ENCODE measurements around the gene MEGF8.
"Not testable (repeated sequence)": the region's sequence is repeated elsewhere in the genome, so short reads cannot be mapped to it uniquely, and the experiment has no call there.

MEGF8 gene

DNA sequence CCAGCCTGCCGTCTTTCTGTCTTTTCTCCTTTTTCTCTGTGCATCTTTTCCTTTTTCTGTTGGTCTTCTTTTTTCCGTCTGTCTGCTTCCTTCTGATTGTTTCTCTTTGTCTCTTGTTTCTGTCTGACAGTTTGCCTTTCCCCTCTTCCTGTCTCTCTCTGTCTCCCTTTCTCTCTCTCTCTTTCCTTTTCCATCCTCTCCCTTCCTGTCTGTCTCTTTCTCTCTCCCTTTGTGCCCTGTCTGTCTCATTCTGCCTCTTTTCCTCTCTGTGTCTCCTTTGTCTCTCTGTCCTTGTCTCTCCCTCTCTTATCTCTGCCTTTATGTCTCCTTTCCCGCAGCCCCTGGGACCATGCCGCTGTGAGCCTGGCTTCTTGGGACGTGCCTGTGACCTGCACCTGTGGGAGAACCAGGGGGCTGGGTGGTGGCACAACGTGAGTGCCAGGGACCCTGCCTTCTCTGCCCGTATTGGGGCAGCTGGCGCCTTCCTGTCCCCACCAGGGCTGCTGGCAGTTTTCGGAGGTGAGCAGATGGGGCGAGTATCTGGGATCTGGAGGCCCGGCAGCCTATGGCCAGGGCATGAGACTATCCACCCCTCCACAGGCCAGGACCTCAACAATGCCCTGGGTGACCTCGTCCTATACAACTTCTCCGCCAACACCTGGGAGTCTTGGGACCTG is 9.4 kb downstream of the MEGF8 start:
- 95% methylated on average over 13 of the region's 13 CpGs for WGBS
- Histone ChIP-seq H3K36me3 (ENCODE audit: insufficient read depth, low read length) (peaks cover 15% of the 10 kb centered on the region), H3K4me1 (ENCODE audit: insufficient read depth, low read length) (no peaks in the 10 kb centered on the region), H3K9ac (ENCODE audit: low read depth, low read length) (no peak overlapping the region), H3K9me3 (ENCODE audit: insufficient read depth, low read depth, low read length) (no peaks in the 10 kb centered on the region), H3K27me3 (ENCODE audit: insufficient read depth, low read length) (no peaks in the 10 kb centered on the region), H3K4me3 (ENCODE audit: low read length) (no peak overlapping the region), H3K27ac (ENCODE audit: low read depth, low read length) (no peak overlapping the region)

DNA sequence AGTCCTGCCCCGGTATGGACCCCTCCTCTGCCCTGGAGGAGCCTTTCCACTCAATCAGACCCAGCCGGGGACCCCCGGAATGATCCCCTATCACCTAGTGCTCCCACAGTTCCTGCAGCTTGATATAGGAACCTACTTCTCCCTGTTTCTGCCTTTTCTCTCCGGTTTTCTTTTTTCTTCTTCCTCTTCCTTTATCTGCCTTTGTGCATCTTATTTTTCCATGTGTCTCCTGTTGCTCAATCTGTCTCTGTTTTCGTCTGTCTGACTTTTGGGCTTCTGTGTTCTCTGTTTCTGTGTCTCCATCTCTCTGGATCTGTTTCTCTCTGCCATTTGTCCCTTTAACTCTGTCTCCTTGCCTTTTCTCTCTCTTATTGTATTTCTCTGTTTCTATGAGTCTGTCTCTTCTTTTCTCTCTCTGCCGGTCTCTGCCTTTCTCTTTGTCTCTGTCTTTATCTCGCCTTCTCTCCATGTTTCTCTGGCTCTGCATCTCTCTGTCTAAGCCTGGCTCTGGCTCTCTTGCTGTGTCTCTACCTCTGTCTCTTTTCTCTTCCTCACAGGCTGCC is 10.0 kb downstream of the MEGF8 start:
- 94% methylated on average over 7 of the region's 7 CpGs for WGBS
- peaks cover 15% of the 10 kb centered on the region for H3K36me3 ChIP-seq (ENCODE audit: insufficient read depth, low read length)
- no peaks in the 10 kb centered on the region for H3K27me3 ChIP-seq (ENCODE audit: insufficient read depth, low read length)
- no peak overlapping the region for H3K27ac ChIP-seq (ENCODE audit: low read depth, low read length)
- H3K4me3 ChIP-seq (ENCODE audit: low read length) = no peak overlapping the region
- no peaks in the 10 kb centered on the region for H3K4me1 ChIP-seq (ENCODE audit: insufficient read depth, low read length)
- H3K9ac ChIP-seq (ENCODE audit: low read depth, low read length) = no peak overlapping the region
- H3K9me3 ChIP-seq (ENCODE audit: insufficient read depth, low read depth, low read length) = no peaks in the 10 kb centered on the region

GRCh38 chr19:42335971-42336370 is 10.5 kb downstream of the MEGF8 start:
- Histone ChIP-seq H3K27me3 (ENCODE audit: insufficient read depth, low read length) (no peaks in the 10 kb centered on the region), H3K36me3 (ENCODE audit: insufficient read depth, low read length) (peaks cover 15% of the 10 kb centered on the region), H3K9me3 (ENCODE audit: insufficient read depth, low read depth, low read length) (no peaks in the 10 kb centered on the region), H3K27ac (ENCODE audit: low read depth, low read length) (no peak overlapping the region), H3K4me1 (ENCODE audit: insufficient read depth, low read length) (no peaks in the 10 kb centered on the region), H3K9ac (ENCODE audit: low read depth, low read length) (no peak overlapping the region), H3K4me3 (ENCODE audit: low read length) (no peak overlapping the region)
- 95% methylated on average over 19 of the region's 19 CpGs for WGBS

DNA sequence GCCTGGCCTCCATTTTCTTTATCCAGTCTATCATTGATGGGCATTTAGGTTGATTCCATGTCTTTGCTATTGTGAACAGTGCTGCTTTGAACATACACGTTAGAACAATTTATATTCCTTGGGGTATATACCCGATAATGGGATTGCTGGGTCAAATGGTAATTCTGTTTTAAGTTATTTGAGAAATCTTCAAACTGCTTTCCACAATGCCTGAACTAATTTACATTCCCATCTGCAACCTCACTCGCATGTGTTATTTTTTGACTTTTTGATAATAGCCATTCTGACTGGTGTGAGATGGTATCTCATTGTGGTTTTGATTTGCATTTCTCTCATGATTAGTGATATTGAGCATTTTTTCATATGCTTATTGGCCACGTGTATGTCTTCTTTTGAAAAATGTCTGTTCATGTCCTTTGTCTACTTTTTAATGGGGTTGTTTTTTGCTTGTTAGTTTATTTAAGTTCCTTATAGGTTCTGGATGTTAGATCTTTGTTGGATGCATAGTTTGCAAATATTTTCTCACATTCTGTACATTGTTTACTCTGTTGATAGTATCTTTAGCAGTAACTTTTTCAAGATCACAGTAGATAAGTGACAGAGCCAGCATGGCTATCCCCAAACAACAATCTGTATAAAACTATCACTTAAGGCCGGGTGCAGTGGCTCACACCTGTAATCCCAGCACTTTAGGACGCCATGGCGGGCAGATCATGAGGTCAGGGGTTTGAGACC is 13.9 kb downstream of the MEGF8 start:
- not testable (repeated sequence) for H3K4me3 ChIP-seq (ENCODE audit: low read length); H3K27ac ChIP-seq (ENCODE audit: low read depth, low read length); H3K4me1 ChIP-seq (ENCODE audit: insufficient read depth, low read length); H3K27me3 ChIP-seq (ENCODE audit: insufficient read depth, low read length); H3K9ac ChIP-seq (ENCODE audit: low read depth, low read length); H3K9me3 ChIP-seq (ENCODE audit: insufficient read depth, low read depth, low read length)
- 93% methylated on average over 7 of the region's 7 CpGs for WGBS
- peaks cover 15% of the 10 kb centered on the region for H3K36me3 ChIP-seq (ENCODE audit: insufficient read depth, low read length)

GRCh38 chr19:42339922-42340321 is 14.5 kb downstream of the MEGF8 start:
- H3K9me3 ChIP-seq (ENCODE audit: insufficient read depth, low read depth, low read length); H3K4me3 ChIP-seq (ENCODE audit: low read length); H3K9ac ChIP-seq (ENCODE audit: low read depth, low read length); H3K27ac ChIP-seq (ENCODE audit: low read depth, low read length); H3K4me1 ChIP-seq (ENCODE audit: insufficient read depth, low read length); H3K27me3 ChIP-seq (ENCODE audit: insufficient read depth, low read length): not testable (repeated sequence)
- 95% methylated on average over 4 of the region's 4 CpGs for WGBS
- peaks cover 15% of the 10 kb centered on the region for H3K36me3 ChIP-seq (ENCODE audit: insufficient read depth, low read length)

- peaks cover 10% of the 10 kb centered on the region for H3K36me3 ChIP-seq (ENCODE audit: insufficient read depth, low read length)
- 93% methylated on average over 17 of the region's 17 CpGs for WGBS
- H3K27me3 ChIP-seq (ENCODE audit: insufficient read depth, low read length) = no peaks in the 10 kb centered on the region
- no peaks in the 10 kb centered on the region for H3K9me3 ChIP-seq (ENCODE audit: insufficient read depth, low read depth, low read length)
- no peaks in the 10 kb centered on the region for H3K4me1 ChIP-seq (ENCODE audit: insufficient read depth, low read length)
- no peak overlapping the region for H3K9ac ChIP-seq (ENCODE audit: low read depth, low read length)
- H3K27ac ChIP-seq (ENCODE audit: low read depth, low read length) = no peak overlapping the region
- no peak overlapping the region for H3K4me3 ChIP-seq (ENCODE audit: low read length)
Measured at GRCh38 chr19:42343344-42344110, 18.1 kb downstream of the MEGF8 start.

GRCh38 chr19:42344336-42344893 is 19.0 kb downstream of the MEGF8 start:
- H3K9ac ChIP-seq (ENCODE audit: low read depth, low read length) = no peak overlapping the region
- H3K4me1 ChIP-seq (ENCODE audit: insufficient read depth, low read length) = no peaks in the 10 kb centered on the region
- no peak overlapping the region for H3K4me3 ChIP-seq (ENCODE audit: low read length)
- no peaks in the 10 kb centered on the region for H3K27me3 ChIP-seq (ENCODE audit: insufficient read depth, low read length)
- no peak overlapping the region for H3K27ac ChIP-seq (ENCODE audit: low read depth, low read length)
- WGBS = 95% methylated on average over 16 of the region's 18 CpGs
- H3K9me3 ChIP-seq (ENCODE audit: insufficient read depth, low read depth, low read length) = no peaks in the 10 kb centered on the region
- H3K36me3 ChIP-seq (ENCODE audit: insufficient read depth, low read length) = peaks cover 10% of the 10 kb centered on the region

- WGBS = 94% methylated on average over 5 of the region's 6 CpGs
- no peaks in the 10 kb centered on the region for H3K27me3 ChIP-seq (ENCODE audit: insufficient read depth, low read length)
Measured at GRCh38 chr19:42345191-42345812, 19.9 kb downstream of the MEGF8 start.

DNA sequence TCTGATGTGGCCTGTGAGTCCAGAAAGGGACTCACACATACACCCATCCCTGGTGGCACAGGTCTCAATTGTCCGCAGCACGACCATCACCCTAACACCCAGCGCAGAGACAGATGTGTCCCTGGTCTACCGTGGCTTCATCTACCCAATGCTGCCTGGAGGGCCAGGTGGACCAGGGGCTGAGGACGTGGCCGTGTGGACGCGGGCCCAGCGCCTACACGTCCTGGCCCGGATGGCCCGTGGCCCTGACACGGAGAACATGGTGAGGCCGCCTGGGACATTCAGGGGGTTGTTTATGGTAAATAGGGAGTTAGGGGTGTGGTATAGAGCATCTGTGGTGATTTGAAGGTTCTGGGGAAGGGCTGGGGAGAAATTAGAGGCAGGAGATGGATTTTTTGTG is 22.8 kb downstream of the MEGF8 start:
- Histone ChIP-seq H3K27ac (ENCODE audit: low read depth, low read length) (no peak overlapping the region), H3K9me3 (ENCODE audit: insufficient read depth, low read depth, low read length) (no peaks in the 10 kb centered on the region), H3K4me1 (ENCODE audit: insufficient read depth, low read length) (no peaks in the 10 kb centered on the region), H3K9ac (ENCODE audit: low read depth, low read length) (no peak overlapping the region), H3K4me3 (ENCODE audit: low read length) (no peak overlapping the region), H3K36me3 (ENCODE audit: insufficient read depth, low read length) (peaks cover 10% of the 10 kb centered on the region), H3K27me3 (ENCODE audit: insufficient read depth, low read length) (no peaks in the 10 kb centered on the region)
- 96% methylated on average over 14 of the region's 14 CpGs for WGBS

More at GRCh38 chr19:42345191-42345812, 19.9 kb downstream of the MEGF8 start:
- no peak overlapping the region for H3K27ac ChIP-seq (ENCODE audit: low read depth, low read length)
- H3K9me3 ChIP-seq (ENCODE audit: insufficient read depth, low read depth, low read length) = no peaks in the 10 kb centered on the region
- no peak overlapping the region for H3K9ac ChIP-seq (ENCODE audit: low read depth, low read length)
- no peaks in the 10 kb centered on the region for H3K4me1 ChIP-seq (ENCODE audit: insufficient read depth, low read length)
- no peak overlapping the region for H3K4me3 ChIP-seq (ENCODE audit: low read length)
- H3K36me3 ChIP-seq (ENCODE audit: insufficient read depth, low read length) = peaks cover 10% of the 10 kb centered on the region

DNA sequence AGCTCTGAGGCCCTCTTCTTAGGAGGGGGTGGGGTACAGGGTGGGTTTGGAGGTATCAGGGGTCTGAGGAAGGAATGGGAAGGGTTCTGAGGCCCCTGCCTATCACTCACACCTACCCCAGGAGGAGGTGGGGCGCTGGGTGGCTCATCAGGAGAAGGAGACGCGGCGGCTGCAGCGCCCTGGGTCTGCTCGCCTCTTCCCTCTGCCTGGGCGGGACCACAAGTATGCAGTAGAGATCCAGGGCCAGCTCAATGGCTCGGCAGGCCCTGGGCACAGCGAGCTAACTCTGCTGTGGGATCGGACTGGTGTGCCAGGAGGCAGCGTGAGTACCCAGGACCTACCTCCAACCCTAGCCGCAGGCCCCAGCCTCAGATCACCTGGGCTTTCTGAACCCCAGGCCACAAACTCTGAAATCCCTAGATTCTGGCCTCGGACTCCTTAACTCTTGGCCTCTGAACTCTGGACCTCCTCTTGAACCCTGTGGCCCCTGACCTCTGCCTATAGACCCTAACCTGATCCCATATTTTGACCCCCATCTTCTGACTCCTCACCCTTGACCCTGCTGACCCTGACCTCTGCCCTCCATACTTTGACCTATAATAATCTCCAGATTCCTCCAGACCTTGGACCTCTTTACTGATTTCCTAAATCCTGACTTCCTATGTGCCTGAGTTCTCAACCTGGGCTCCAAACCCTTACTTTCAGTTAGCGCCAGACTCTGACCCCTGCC is 24.1 kb downstream of the MEGF8 start:
- 94% methylated on average over 14 of the region's 14 CpGs for WGBS
- H3K27ac ChIP-seq (ENCODE audit: low read depth, low read length) = no peak overlapping the region

More for the DNA sequence above, 24.1 kb downstream of the MEGF8 start:
- Histone ChIP-seq H3K27me3 (ENCODE audit: insufficient read depth, low read length) (no peaks in the 10 kb centered on the region), H3K36me3 (ENCODE audit: insufficient read depth, low read length) (peaks cover 15% of the 10 kb centered on the region), H3K4me1 (ENCODE audit: insufficient read depth, low read length) (no peaks in the 10 kb centered on the region), H3K9me3 (ENCODE audit: insufficient read depth, low read depth, low read length) (no peaks in the 10 kb centered on the region), H3K9ac (ENCODE audit: low read depth, low read length) (no peak overlapping the region), H3K4me3 (ENCODE audit: low read length) (no peak overlapping the region)

Data from HUES64 (cell line).